Stimulated activated naive CD4-positive, alpha-beta T cell (primary cell): ENCODE results near the gene ACBD6.

Experiments
- DNase-seq, 6 experiments: peaks; one replicate each; lab custom pipeline; 2025; lab: John Stamatoyannopoulos, UW

ACBD6 gene

DNA sequence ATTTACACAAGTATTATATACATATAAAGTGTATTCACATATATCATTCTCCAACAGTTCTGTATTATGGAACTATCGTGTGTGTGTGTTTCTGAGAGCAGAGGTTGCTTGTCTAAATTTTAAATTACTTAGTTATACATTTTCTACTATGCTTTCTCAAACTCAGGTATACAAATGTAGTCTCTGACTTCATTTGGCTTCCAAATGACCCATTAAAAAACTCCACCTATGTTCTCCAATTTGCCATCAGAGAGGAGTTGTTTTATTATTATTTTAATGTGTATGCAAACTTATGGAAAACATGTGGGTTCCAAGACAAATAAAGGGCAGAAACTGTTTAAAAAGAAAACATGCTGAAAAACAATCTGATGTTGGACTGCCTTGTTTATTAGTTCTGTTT is 131.8 kb downstream of the ACBD6 start:
- no peak for DNase-seq

DNA sequence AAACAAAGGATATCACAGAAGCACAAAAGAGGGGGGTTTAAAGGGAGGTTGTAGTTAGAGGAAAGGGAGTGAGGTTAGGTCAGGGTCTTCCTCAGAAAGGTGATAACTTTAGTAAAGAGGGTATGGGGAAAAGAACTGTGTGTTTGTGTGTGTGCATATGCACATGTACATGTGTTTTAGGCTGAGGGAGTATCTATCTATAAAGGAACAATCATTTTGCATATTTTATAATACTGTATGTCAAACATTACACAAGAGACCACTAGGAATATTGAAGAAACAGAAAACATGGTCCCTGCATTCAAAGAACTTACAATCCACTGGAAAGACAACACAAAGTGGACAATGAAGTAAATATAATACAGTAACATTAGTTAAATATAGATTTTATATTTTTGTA is 132.2 kb downstream of the ACBD6 start:
- no peak for DNase-seq

DNA sequence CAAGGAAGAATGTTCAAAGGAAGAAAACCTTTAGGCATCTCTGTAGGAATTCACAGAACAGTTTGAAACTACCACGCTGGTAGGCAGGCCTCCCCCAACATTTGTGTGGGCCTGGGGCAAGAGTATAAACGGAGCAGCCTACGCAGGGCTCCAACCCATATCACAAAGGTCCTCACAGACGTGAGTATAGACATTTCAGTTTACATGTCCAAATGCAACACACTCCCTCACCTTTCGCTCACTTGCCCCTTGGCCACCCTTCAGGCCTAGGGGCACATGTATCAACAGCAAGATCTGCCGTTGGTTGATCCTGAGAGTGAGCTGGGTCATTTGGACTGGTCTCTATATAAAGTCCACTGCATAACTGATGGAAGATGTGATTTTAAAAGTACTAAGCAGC is 133.3 kb downstream of the ACBD6 start:
- DNase-seq = no peak

DNA sequence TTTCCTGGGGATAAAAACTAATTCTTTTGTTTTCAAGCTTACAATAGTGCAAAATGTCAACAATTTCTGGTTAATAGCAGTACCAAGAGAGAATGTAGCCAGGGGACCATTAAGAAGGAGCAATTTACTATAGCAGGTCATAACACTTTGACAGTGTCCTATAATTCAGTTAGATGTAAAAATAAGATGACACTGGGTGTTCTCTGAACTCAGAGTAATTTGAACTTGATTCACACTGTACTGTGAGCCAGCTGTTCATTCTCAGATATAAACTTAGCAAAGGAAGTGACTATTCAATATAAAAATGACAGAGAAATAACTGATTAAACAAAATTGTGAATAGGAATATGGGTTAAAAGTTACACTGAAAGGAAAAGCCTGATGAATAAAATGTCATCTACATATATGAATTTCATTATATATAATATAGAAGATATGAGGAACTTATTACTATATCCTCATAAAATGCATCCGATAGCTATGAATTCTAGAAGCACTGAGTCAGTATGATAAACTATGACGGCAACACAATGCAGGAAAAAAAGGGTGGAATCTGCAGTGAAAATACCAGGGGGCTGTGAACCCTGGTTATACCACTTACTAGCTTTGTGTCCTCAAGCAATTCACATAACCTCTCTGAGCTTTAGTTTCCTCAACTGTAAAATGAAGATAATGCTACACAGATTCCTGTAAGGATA is 135.9 kb downstream of the ACBD6 start:
- DNase-seq = no peak

DNA sequence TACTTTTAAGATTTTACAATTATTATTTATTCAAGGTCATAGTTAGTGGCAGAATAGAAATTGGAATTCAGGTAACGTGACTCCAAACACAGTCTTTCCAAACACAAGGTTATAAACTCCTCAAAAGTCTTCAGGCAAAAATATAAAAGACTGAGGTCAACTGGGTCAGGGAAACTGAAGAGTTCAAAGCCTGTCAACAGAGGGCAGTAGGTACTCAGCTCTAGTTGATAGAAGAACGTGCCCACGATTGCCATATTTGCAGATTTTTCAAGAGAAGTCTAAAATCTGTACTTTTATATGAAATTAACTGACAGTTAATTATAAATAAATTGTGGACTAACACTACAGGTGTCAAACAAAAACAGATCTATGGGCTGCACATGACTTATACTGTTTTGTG is 137.3 kb downstream of the ACBD6 start:
- DNase-seq = no peak

DNA sequence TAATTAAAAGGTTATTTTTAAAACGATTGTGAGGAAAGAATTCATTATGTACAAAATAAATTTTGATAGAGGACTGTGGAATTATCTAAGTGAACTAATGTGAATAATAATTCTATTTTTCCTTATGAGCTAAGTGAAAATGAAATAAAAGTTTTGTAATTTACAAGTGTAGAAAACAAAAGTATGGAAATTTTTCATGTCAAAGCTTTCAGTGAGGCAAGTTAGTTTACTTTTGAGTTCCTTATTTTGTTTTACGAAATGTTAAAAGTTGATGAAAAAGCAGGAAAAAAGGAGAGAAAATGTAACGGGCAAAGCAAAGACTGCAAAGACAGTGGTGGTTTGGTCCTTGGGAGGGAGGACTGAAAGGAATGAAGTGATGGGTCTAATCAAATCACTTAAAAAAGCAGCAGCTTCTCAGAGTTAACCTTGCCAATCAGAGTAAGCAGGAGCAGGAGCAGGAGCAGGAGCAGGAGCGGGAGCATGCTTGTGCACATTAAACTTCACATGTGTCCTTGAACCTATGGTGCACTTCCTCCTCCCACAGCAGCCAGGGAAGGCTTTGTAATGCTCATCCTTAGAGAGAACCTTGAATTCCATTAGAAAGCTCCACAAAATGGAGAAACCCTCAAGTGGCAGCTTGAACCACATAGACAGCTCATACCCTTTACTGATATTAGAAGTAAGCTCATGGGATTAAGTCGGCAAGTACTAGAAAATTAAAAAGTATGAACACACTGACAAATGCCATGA is 139.0 kb downstream of the ACBD6 start:
- DNase-seq = no peak

DNA sequence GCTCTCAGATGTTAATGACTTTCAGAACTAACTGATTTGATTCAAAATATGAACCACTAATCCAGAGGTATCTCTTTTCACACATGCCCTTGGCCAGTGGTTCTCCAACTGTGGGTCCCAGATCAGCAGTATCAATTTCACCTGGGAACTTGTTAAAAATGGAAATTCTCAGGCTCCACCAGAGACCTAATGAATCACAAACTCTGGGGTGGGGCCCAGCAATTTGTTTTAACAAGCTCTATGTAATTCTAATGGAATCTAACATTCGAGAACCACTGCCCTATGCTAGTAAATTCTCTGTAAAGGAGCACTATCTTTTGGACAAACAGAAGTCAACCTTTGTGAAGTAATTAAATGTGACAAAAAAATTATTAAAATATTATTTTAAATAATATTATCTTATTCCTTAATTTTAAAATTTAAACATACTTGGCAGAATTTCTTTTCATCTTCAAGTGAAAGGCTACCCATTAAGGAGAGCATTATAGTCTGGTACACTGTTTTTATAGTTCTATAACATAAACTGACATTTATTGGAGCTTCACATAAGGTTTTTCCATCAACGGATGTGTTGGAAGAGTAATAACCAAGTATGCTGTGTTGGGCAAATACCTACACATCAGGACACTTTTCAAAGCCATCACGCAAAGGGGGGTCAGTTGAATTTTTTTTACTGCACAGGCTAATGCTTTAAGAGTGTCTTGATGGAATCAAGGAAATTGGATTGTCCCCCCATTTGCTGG is 141.9 kb downstream of the ACBD6 start:
- DNase-seq = no peak

DNA sequence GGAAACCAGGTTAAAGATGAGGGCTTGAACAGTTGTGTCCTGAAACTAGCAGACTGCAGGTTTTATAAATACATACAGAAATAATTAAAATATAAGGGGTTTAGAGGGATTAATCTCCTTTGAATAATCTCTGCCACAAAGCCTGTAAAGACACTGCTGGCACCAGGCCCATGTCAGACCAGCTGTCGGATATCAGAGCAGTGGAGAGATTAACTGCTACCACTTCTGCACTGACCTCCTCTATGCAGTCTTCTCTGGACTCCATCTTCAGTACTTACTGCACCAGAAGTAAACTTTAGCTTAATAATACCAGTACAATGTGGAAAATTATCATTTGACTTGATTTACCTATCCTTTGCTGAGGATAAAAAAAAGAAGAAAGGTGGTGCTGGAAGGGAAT is 143.7 kb downstream of the ACBD6 start:
- DNase-seq = no peak

DNA sequence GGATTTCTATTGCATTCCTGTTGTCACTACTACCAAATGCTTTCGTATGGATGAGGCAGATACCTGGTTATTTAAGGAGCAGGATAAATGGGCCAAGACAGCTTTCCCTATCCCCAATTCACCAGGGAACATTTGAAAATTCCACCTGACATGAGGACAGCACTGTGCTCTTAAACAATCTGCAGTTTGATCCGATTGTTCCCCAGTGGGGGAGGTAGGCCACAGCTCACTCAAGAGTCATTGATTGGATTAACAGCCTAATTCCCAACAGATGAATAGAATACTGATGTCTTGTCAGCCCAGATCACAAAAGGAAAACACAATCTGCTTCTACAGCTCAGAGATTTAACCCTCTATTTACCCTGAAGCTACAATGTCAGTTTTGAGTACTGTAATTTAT is 148.4 kb downstream of the ACBD6 start:
- DNase-seq = no peak

DNA sequence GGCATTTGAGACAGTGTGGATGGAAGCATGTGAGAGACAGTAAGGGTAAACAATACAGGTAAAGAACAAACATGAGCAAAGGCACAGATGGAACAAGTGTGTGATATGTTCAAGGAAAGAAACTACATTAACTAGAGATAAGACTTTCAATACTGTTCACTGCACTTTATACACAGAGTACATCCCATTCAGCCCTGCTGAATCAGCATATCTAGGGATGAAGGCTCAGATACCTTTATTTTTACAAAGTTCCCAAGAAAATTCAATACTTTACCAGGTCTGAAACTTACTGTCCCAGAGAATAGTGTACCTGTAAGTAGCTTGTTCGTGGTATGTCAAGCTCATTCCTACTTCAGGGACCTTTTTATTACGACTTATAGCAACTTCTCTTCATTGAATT is 149.8 kb downstream of the ACBD6 start:
- no peak for DNase-seq

DNA sequence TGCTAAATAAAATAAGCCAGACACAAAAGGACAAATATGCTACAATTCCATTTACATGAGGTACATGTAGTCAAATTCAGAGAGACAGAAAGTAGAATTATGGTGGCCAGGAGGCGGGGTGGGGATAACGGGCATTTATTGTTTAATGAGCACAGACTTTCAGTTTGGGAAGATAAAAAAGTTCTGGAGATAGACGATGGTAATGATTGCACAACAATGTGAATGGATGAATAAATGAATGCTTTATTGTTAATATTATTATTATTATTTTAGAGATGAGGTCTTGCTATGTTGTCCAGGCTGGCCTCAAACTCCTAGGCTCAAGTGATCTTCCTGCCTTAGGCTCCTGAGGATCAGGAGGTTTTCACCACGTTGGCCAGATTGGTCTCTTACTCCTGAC is 150.4 kb downstream of the ACBD6 start:
- no peak for DNase-seq

DNA sequence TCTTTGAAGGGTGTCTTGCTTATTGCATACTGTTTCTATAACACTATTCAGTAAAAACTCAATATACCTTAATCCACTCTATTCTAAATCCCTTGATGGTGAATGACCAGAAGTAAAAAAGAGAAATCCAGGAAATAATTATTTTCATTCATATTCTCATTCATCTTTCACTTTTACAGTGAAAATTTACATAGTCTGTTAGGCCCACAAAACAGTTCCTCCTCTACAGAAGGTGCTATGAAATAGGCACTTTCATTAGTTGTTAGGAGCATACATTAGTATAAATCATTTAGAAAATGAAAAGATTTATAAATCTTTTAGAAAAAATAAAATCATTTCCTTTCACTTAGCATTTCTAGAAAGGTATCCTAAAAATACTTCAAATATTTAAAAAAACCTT is 157.2 kb downstream of the ACBD6 start:
- no peak for DNase-seq

DNA sequence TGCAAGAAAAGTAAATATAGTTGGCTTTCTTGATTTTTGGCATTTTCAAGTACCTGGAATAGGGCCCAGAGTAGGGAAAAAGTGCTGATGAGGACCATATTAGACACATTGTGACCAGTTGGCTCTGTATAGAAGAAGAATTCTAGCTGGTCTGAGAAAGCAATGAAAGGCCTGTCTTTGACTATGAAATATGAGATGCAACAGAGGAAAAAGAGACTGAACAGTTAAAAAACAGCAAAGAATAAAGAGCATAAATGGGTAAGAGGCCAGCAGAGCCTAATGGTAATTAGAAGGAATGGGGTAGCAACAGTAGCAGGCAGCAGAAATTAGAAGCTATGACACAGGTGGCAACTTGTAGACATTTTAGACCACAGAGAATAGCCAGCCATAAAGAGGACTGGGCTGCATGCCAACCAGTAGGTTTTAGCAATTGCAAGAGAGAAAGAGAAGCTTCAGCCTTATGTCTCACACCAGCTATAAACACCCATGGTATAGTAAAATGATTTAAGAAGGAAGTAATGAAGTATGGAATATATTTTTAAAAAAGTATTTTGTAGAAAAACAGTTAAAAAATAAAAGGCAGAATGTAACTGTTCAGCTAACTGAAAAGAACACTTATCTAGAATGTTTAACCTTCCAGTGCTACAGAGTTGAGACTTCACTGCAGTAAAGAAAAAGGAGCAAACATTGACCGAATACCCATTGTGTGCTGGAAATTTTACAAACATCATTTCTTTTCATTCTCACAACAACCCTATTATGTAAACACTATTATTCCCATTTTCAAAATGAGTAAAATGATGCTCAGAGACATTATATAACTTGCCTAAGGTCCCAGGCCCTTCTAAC is 158.2 kb downstream of the ACBD6 start:
- no peak for DNase-seq

DNA sequence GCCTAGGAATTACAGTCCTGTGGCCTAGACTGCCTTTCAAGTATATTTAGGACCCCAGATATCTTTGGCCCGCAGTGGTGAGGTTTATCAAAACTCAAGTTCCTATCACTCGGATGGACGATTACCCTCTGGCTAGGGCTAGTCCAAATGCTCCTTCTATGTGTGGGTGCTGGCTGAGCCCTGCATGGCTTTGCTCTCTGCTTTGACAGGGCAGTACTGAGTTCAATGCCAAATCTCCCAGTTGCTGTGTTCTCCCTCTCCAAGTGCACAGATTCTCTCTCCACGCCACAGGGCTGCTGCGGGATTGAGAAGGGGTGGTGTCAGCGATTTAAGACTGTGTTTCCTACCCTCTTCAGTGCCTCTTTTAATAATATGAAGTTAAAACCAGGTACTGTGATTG is 175.3 kb downstream of the ACBD6 start:
- DNase-seq = no peak

DNA sequence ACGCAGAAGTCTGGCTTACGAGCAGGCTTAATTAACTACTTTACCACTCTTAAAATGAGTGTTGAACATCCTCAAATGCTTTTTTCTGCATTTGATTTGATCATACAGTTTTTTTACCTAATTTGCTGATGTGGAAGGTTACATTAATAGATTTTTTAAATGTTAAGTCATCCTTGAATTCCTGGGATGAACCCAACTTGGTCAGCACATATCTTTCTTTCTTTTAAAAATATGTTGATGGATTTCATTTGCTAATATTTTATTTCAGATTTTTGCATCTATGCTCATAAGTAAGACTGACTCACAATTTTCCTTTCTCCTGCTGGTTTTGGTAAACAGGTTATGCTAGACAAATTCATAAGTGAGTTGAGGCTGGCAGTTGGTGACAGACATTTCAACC is 189.5 kb downstream of the ACBD6 start:
- no peak for DNase-seq

DNA sequence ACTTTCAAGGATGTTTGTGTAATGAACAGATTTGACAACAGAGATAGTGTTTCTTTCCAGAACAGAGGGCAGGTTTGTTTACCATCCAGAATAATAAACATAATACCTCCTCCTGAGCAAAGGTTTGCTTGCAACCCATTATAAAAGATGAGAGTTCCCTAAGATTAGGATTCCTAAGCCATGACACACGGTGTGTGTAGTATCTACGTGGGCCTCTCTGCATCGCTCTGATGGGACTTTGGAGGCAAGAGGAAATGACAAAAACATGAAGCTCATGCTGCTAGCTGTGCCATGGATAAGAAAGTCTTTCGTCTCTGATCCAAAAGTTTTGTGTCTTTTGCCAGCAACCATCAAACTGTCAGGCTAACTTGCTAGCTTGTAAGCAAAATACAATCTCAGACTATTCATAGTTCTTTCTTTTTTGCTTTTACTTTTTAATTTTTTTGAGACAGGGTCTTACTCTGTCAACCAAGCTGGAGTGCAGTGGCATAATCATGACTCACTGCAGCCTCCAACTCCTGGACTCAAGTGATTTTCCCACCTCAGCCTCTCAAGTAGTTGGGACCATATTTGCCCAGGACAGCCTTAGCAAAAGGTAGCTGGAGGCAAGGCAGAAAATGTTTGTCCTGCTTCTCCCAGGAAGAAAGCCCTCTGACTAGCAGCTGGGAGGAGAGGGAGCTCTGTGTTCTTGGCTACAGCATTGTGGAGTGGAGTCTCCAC is 191.2 kb downstream of the ACBD6 start:
- no peak for DNase-seq

DNA sequence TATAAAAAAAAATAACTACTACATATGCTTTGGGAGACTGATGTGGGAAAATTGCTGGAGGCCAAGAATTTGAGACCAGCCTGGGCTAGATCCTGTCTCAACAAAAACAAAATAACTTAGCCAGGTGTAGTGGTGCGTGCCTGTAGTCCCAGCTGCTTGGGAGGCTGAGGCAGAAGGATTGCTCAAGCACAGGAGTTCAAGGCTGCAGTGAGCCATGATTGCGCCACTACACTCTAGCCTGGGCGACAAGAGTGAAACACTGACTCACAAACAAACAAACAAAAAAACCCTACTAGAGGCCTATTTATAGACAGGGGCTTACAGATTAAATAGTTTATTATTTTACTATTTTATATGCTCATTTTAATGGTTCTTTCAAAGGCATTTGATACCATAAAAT is 192.3 kb downstream of the ACBD6 start:
- no peak for DNase-seq

DNA sequence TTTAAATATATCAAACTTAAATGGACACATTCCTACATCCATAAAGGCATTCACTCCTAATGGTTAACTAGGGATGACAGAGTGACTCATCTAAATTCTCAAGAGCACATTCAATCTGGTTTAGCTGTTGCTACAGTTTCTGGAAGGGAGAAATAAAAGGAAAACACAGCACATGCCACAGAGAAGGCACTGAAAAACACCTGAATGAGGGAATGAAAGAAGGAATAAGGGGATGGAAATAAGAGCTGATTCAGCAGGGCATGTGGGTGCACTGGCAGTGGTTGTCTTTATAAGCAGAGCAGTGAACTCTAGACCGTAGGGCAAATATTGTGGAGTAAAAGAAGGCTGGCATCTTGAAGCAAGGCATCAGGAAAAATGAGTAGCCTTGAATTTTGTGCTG is 193.0 kb downstream of the ACBD6 start:
- no peak for DNase-seq

DNA sequence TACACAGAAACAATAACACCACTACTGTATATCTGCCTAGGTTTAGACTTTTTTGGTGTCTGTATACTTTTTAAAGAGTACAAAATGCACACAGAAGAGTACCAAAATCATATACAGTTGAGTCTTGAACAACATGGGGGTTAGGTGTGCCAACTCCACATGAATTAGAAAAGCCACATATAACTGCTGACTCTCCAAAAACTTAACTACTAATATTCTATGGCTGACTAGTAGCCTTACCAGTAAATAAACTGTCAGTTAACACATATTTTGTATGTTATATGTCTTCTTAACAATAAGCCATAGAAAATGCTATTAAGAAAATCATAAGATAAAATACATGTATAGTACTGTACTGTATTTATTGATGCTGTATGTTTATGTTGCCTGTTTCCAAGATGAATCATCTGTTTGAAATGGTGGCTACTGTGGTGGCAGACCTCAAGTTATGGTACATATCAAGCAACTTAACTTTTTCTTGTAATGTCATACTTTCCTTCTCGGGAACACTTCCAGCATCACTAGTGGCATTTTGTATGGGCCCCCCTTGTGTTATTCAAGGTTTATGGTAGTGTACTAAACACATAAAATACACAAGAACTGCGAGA is 201.1 kb downstream of the ACBD6 start:
- no peak for DNase-seq

DNA sequence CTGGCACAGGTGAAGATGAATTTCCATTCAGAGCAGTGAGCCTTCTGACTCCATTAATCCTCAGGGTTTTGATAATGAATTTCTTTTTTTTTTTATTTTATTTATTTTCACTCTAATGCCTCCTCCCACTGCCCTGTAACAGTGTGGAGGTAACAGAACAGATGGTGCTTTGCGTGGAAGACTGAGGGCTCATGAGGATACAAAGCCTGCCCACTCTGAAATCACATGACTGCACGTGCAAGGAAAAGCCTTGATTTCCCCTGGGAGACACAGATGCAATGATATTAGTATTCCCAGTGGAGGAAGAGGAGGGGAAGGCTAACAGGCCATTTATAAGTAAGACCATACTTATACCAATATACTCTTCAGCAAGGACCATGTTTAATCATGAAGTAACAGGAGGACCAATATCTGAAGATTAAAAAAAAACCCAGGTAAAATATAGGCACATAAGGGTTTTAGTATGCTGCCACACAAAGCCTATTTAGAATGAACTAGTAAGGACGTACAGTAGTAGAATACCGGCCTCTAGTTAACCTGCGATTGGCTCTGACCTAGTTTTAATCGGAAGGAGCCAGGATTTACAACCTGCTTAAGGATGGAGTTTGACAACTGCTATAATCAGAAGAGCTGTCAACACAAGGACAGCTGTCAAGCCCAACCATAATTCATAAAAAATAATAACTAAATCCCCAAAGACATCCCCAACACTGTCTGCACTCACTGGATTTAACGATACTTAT is 202.7 kb downstream of the ACBD6 start:
- no peak for DNase-seq
